Panc1 (cell line): Measurements from ENCODE around the gene KDM4B. TPM values are rescaled to one million over a fixed set of nuclear protein-coding genes. Genes with fewer than 3 reads are reported as not detected.

Experiments
- ATAC-seq: fragments of 200-7000 bp; cut with Tn5 transposase; 2 replicates; pipeline ENCODE4 v1.9.1; 2020; ENCODE audit warnings: mild to moderate bottlenecking, moderate library complexity
- BruUV-seq: library from RNA; stranded (reverse); fragments of 400-500 nt; replicated peaks from 2 replicates; lab custom pipeline; 2021; lab: Mats Ljungman, UMichigan
- CTCF ChIA-PET: fragments of 300-600 bp; sonication (Branson Sonifier 250); formaldehyde crosslinking; loops from one replicate; lab custom pipeline; 2022; ENCODE audit warnings: antibody characterized with exemption; lab: Charles Lee
- POLR2A ChIA-PET: fragments of 300-600 bp; sonication (Branson Sonifier 250); formaldehyde crosslinking; loops from one replicate; lab custom pipeline; 2022; ENCODE audit warnings: antibody characterized with exemption; lab: Charles Lee
- DNase-seq: peaks from one replicate; pipeline ENCODE4 v3.0.0-alpha.2; 2010; ENCODE audit warnings: low read depth, low spot score
- H3K27ac ChIP-seq: 2 replicates; pipeline ENCODE4 v1.5.1; 2011; ENCODE audit warnings: mild to moderate bottlenecking, low read length, inconsistent platforms
- H3K27me3 ChIP-seq: fragments of 200-500 bp; sonication (Bioruptor generic); 2 replicates; pipeline ENCODE4 v1.6.0; 2014; ENCODE audit warnings: low read length, inconsistent platforms; ENCODE audit not compliant: control insufficient read depth, insufficient read depth
- H3K36me3 ChIP-seq: fragments of 200-500 bp; sonication (Bioruptor generic); 2 replicates; pipeline ENCODE4 v1.5.1; 2014; ENCODE audit warnings: inconsistent platforms, mild to moderate bottlenecking, low read length, moderate library complexity; ENCODE audit not compliant: control insufficient read depth, insufficient read depth
- H3K4me1 ChIP-seq: 2 replicates; pipeline ENCODE4 v1.5.1; 2011; ENCODE audit warnings: inconsistent platforms, mild to moderate bottlenecking, low read length, moderate library complexity; ENCODE audit not compliant: control insufficient read depth, insufficient read depth
- H3K4me3 ChIP-seq, 2 experiments: 2 replicates each; pipeline ENCODE4 v1.5.1; 2011 to 2012; ENCODE audit warnings: low read depth in 2 of 2, low read length in 2 of 2, mild to moderate bottlenecking in 2 of 2, inconsistent platforms in 1 of 2, moderate library complexity in 1 of 2
- H3K9me3 ChIP-seq: fragments of 200-500 bp; sonication (Bioruptor generic); 2 replicates; pipeline ENCODE4 v1.5.1; 2014; ENCODE audit warnings: low read depth, mild to moderate bottlenecking, inconsistent platforms, low read length, moderate library complexity; ENCODE audit not compliant: control insufficient read depth, insufficient read depth
- CTCF ChIP-seq: fragments of 450-650 bp; IDR thresholded peaks from 2 replicates; pipeline ENCODE4 v1.5.1; 2017; ENCODE audit warnings: mild to moderate bottlenecking
- POLR2AphosphoS5 ChIP-seq: IDR thresholded peaks from 2 replicates; pipeline ENCODE4 v1.6.1; 2012; ENCODE audit warnings: mild to moderate bottlenecking, low read depth, low read length, moderate library complexity
- REST ChIP-seq, 2 experiments: IDR thresholded peaks; 2 replicates each; pipeline ENCODE4 v1.6.1; 2011 to 2012; ENCODE audit warnings: low read depth in 2 of 2, control low read depth in 1 of 2, low read length in 1 of 2, mild to moderate bottlenecking in 1 of 2, moderate library complexity in 1 of 2; ENCODE audit not compliant: insufficient read depth in 1 of 2
- SIN3A ChIP-seq: IDR thresholded peaks from 2 replicates; pipeline ENCODE4 v1.6.1; 2012; ENCODE audit warnings: low read depth, mild to moderate bottlenecking, low read length, moderate library complexity, borderline replicate concordance; ENCODE audit not compliant: insufficient read depth
- TCF7L2 ChIP-seq: IDR thresholded peaks from 2 replicates; pipeline ENCODE4 v1.6.1; 2011; ENCODE audit warnings: mild to moderate bottlenecking, low read depth, low read length, inconsistent platforms
- in situ Hi-C: cut with HindIII; loops from 2 replicates; pipeline ENCODE4 v1.10.0; 2016; ENCODE audit warnings: low sequenced_read_pairs, low pct_unique_long_range_greater_than_20kb
- intact Hi-C: fragments of 100-400 bp; cut with micrococcal nuclease; formaldehyde crosslinking; loops from one replicate; pipeline ENCODE4 v1.10.0; 2022; ENCODE audit not compliant: unreplicated experiment
- total RNA-seq: library from RNA; stranded (reverse); gene quantifications from one replicate; pipeline ENCODE4 v1.2.1, GENCODE V29; 2021; ENCODE audit not compliant: unreplicated experiment

The KDM4B gene
- total RNA-seq, 1 experiment from 2014 or later: 18.4 TPM

GRCh38 chr19:5036698-5037563, 68.0 kb downstream of the KDM4B start:
- Histone ChIP-seq H3K4me1 (no peaks in the 10 kb centered on the region), H3K9me3 (no peaks in the 10 kb centered on the region), H3K4me3 (no peak overlapping the region), H3K27ac (no peak overlapping the region), H3K27me3 (no peaks in the 10 kb centered on the region), H3K36me3 (no peaks in the 10 kb centered on the region)
- no peak for TF ChIP-seq CTCF
- no peak for TF ChIP-seq REST (IDR thresholded peaks at IDR 0.05; ENCODE audit: insufficient read depth in 1 of 2, low read depth in 2 of 2, low read length in 1 of 2)
- TF ChIP-seq SIN3A: no peak
- TF ChIP-seq TCF7L2: no peak
- no peak for TF ChIP-seq POLR2AphosphoS5
- ATAC-seq (no peak), DNase-seq (no peak)
- intact Hi-C loops (loop anchor here (10.0 kb wide), 1 partner anchor 62 kb away; no protein-coding TSS in a partner anchor), in situ Hi-C loops (no loop called here)
- POLR2A ChIA-PET: no interaction called here
- CTCF ChIA-PET: interaction anchor here (0.6 kb wide), 2 partner anchors 35 to 295 kb away, joined by 4 to 5 read pairs; no protein-coding TSS in a partner anchor
- no TSS peak for BruUV-seq

- no peaks in the 10 kb centered on the region for H3K27me3 ChIP-seq
- intact Hi-C loops (loop anchor here (10.0 kb wide), 1 partner anchor 63 kb away; no protein-coding TSS in a partner anchor), in situ Hi-C loops (no loop called here)
- no peak for DNase-seq
- ChIA-PET POLR2A (no interaction called here), CTCF (no interaction called here)
- ATAC-seq: no peak
- no peak overlapping the region for H3K4me3 ChIP-seq
- no TSS peak for BruUV-seq
- no peaks in the 10 kb centered on the region for H3K36me3 ChIP-seq
- no peaks in the 10 kb centered on the region for H3K4me1 ChIP-seq
- H3K27ac ChIP-seq: no peak overlapping the region
- no peaks in the 10 kb centered on the region for H3K9me3 ChIP-seq
- TF ChIP-seq REST (IDR thresholded peaks at IDR 0.05; ENCODE audit: insufficient read depth in 1 of 2, low read depth in 2 of 2, low read length in 1 of 2) (no peak), TCF7L2 (no peak), CTCF (no peak), SIN3A (no peak), POLR2AphosphoS5 (no peak)
Measured at GRCh38 chr19:5037936-5038335, 69.0 kb downstream of the KDM4B start.
